COR-L47 (cell line): Measurements from ENCODE around the gene LSM10.

Source experiments
- DNase-seq: peaks from one replicate; lab custom pipeline; 2025; lab: John Stamatoyannopoulos, UW

LSM10 gene

DNA sequence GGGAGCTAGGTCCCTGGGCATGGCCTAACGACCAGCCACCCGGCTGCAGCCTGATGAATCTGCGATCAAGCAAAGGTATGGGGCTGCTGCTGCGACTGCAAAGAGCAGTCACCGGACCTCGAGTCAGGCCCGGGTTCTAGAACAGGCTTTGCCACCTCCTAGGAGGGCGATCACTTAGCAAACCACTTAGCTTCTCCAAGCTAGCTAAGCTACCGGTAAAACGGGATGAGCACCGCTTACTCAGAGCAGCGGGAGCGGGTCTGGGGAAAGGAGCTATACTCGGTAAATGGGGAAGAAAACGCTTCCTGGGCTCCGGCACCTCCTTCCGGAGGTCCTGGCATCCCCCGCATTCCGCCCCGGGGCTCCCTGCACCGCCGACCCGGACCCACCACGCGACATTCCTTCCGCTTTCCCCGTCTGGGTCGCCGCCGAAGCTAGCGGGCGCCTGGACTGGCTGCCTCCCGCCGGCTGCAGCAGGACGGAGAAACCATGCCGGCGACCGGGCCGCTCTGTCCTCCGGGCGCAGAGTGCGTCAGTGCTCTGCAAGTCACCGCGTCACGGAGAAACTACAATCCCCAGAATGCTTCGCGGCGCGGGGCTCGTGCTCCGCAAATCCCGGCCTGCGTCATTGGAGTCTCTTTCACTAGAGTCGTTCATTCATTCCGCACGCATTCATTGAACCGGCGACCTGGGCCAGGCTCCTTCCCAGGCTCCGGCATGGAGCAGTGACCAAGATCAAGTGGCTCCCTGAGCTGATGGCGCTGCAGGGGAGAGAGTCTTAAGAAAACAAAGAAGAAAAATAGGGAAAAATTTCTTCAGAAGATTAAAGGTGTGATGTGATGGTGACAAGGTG, at the start of gene LSM10:
Gene LSM10 (minus strand): TSS at position 531 of the 853 bp plus-strand sequence. CDS start 3,779 bp downstream, outside the sequence.
- peak; percentile 83 for DNase-seq

GRCh38 chr1:36447450-36447849, 49.7 kb upstream of the LSM10 start:
- no peak for DNase-seq

GRCh38 chr1:36446746-36447145, 49.0 kb upstream of the LSM10 start:
- no peak for DNase-seq

DNA sequence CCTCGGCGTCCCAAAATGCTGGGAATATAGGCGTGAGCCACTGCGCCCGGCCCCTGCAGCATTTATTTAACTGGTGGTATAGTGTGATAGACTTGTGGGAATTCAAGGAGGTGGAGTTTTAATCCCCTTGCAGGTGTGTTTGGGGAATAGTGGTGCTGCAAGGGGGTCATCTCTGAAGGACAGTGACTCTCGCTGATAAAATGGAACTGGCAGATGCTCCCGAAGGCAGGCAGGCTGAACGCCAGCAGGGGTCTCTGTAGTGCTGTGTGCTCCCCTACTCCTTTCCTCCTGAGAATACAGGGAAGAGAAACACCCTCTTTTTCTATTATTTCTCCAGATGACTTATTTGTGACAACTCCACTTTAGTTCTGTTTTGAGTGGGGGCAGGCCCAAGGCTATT, 48.6 kb upstream of the LSM10 start:
- DNase-seq = peak; percentile 18

DNA sequence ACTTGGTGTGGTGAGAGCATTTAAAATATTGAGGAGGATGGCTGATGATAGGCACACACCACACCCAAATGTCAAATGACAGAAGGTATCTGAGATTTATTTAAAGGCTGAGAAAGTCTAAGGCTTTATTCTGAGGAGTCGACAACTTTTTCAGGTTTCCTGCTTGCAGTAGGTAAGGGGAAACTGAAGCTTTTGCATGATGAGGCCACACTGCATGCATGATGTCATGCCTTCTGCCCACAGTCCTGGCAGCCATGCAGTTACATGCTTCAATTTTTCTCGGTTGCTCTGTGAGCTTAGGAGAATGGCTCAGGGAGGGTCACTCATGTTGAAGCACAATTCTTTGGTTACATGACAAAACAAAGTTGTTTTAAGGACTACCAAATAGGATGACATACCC, 45.6 kb upstream of the LSM10 start:
- DNase-seq = no peak

- no peak for DNase-seq
These were observed 44.6 kb upstream of the LSM10 start for GRCh38 chr1:36442337-36442736.

- no peak for DNase-seq
These were observed 42.9 kb upstream of the LSM10 start for GRCh38 chr1:36440646-36441045.

GRCh38 chr1:36440044-36440443, 42.3 kb upstream of the LSM10 start:
- no peak for DNase-seq

DNA sequence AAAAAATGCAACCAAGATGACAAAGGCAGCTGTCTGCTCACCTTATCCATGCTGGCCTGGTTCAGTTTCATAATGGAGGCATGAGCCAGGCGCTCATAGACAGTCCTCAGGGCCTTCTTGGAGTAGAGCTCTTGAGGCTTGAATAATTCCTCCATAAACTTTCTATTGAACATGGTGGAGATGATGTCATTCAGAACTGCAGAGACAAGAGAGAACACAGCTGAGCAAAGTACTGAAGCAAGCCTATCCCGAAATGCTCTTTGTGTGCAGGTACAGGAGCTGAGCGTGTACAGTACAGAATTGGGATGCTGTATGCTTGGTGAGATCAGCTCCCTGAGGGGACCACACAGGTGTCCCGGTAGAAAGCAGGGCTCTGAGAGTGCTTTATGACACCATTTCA, 41.0 kb upstream of the LSM10 start:
- no peak for DNase-seq

DNA sequence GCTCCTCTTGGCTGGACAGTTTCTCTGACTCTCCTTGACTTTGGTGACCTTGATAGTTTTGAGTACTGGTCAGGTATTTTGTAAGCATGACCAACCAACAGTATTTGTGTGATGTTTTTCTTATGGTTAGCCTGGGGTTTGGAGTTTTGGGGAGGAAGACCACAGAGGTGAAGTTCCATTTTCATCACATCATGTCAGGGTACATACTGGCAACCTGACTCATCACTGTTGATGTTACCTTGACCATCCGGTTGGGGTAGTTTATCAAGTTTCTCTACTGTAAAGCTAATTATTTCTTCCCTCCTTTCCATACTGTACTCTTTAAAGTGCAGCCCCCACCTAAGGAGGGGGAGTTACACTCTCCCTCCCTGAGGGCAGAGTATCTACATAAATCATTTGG, 39.1 kb upstream of the LSM10 start:
- DNase-seq = no peak

DNA sequence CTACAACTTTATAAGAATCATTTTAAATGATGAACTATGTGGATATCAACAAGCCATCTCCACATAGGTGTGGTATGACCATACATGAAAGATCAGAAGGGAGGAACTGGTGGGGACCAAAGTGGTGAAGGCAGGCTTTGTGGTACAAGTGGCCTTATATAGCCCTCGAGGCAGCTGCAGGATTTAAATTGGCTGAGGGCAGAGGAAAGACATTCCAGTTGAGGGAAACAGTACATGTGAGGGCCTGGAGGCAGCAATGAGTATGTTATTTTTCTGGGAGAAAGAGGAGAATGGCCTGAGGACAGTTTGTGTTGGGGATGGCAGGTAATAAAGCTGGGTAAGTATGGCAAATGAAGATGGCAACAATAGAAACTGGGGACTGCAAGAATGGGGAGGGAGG, 35.4 kb upstream of the LSM10 start:
- no peak for DNase-seq

DNA sequence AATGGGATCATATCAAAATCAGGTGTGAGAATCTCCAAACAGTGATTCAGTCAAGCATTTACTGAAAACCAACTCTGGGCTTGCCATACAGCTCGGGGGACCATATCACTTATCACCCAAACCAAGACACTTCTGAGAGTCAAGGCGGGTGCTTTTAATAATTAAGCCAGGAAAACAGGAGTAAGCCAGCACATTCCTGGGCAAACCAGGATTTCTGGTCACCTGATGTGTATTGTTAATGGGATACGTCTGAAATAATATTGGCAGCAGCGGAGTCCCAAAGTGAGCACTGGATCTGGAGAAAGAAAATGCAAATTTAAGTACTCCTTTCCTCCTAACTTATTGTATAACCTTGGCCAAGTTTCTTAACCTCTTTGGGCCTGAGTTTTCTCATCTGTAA, 34.9 kb upstream of the LSM10 start:
- DNase-seq = no peak

- no peak for DNase-seq
These were observed 28.1 kb upstream of the LSM10 start for GRCh38 chr1:36425791-36426190.

- no peak for DNase-seq
These were observed 23.9 kb upstream of the LSM10 start for GRCh38 chr1:36421649-36422048.

- peak; percentile 39 for DNase-seq
These were observed 23.2 kb upstream of the LSM10 start for GRCh38 chr1:36420836-36421317.

GRCh38 chr1:36420409-36420808, 22.7 kb upstream of the LSM10 start:
- no peak for DNase-seq

DNA sequence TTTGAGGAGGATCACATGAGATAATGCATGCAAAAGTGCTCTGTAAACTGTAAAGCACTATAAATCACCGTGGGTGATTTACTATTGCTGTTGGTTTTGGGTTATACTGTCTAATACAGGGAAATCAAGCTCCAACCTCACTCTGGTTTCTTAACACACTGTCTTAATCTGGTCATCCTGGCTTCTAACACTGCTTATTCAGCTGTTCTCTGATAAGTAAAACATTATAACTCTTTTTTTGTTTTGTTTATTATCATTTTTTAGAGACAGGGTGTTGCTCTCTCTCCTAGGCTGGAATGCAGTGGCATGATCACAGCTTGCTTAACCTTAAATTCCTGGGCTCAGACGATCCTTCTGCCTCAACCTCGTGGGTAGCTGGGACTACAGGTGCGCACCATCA, 21.9 kb upstream of the LSM10 start:
- DNase-seq = no peak

DNA sequence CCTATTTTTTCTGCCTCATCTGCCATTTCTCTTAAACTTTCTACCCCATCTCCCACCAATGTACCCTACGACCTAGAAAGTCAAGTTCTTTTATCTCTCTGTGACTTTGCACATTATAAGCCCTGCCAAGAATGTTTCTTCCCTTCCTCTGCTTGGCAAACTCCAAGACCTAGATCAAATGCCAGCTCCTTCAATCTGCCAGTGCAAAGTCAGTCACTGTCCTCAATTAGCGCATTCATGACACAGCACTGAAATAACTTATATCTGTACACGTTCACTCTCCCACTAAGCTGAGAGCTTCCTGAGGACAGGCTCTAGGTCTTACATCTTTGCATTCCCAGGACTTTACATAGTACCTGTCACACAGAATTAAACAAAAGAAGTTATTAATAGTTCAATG, 21.4 kb upstream of the LSM10 start:
- DNase-seq = no peak

- DNase-seq = no peak
These were observed 20.2 kb upstream of the LSM10 start for GRCh38 chr1:36417931-36418330.

GRCh38 chr1:36415661-36416326, 18.1 kb upstream of the LSM10 start:
- no peak for DNase-seq

DNA sequence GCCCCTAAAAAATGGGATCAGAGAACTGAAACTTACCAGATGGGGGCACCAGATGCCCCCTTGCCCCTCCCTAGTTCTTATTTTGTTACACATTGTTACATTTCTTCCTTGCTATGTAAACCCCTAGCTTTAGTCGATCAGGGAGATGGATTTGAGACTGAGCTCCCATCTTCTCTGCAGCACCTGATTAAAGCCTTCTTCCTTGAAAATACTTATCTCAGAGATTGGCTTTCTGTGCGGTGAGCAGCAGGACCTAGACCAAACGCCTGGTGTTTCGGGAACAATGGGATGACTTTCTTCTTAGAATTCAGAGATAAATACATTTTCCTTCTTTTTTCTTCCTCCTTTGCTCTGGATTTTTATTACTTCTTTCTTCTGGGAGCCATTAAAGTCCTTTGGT, 16.7 kb upstream of the LSM10 start:
- no peak for DNase-seq

- peak; percentile 53 for DNase-seq
These were observed 14.3 kb upstream of the LSM10 start for GRCh38 chr1:36411674-36412648.
